C4-2B (cell line): Measurements from ENCODE around the gene ZNF415.
"Not testable (repeated sequence)": the region's sequence is repeated elsewhere in the genome, so short reads cannot be mapped to it uniquely, and the experiment has no call there.

Experiments
- H3K27ac ChIP-seq: fragments of 450-650 bp; 2 replicates; pipeline ENCODE4 v1.5.1; 2017
- ZFX ChIP-seq: fragments of 450-650 bp; IDR thresholded peaks from 2 replicates; pipeline ENCODE4 v1.6.1; 2017
- TF ChIP-seq, protein P1 (sequence below): fragments of 450-650 bp; conservative IDR thresholded peaks from 2 replicates; pipeline ENCODE4 v1.5.1; 2017; ENCODE audit warnings: mild to moderate bottlenecking

Gene ZNF415

DNA sequence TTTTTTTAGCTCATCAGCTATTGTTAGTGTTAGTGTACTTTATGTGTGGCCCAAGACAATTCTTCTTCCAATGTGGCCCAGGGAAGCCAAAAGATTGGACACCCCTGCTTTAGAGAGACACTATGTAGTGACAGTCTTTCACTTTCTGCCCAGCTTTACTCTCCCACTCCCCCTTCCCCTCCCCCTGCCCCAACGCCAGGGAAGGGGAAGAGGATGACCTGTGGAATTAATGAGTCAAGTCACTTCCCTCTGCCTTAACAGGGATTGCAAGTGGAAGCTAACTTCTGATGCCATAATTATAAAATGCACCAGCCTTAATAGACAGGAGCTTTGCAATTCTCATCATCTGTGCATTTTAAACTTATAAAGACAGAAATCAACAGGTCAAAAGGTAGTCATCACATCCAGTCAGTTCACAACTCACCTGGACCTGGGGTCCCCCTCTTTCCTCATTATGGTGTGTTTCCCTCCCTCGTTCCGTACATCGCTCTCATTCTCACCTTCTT, 1.6 kb downstream of the ZNF415 start:
- no peak overlapping the region for H3K27ac ChIP-seq
- no peak for TF ChIP-seq ZFX
- TF ChIP-seq, protein P1, sequence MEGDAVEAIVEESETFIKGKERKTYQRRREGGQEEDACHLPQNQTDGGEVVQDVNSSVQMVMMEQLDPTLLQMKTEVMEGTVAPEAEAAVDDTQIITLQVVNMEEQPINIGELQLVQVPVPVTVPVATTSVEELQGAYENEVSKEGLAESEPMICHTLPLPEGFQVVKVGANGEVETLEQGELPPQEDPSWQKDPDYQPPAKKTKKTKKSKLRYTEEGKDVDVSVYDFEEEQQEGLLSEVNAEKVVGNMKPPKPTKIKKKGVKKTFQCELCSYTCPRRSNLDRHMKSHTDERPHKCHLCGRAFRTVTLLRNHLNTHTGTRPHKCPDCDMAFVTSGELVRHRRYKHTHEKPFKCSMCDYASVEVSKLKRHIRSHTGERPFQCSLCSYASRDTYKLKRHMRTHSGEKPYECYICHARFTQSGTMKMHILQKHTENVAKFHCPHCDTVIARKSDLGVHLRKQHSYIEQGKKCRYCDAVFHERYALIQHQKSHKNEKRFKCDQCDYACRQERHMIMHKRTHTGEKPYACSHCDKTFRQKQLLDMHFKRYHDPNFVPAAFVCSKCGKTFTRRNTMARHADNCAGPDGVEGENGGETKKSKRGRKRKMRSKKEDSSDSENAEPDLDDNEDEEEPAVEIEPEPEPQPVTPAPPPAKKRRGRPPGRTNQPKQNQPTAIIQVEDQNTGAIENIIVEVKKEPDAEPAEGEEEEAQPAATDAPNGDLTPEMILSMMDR: no peak

DNA sequence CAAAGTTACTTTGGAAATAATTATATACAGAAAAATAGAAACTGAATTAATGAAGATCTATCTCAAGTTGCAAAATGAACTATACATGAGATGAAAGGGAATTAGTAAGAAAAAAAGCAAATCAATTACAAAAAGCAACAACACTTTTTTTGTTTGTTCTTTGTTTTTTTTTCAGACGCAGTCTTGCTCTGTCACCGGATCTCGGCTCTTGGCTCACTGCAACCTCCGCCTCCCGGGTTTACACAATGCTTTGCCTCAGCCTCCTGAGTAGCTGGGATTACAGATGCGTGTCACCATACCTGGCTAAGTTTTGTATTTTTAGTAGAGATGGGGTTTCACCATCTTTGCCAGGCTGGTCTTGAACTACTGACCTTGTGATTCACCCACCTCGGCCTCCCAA, 2.2 kb downstream of the ZNF415 start:
- no peak for TF ChIP-seq ZFX
- TF ChIP-seq, protein P1: no peak
- H3K27ac ChIP-seq: no peak overlapping the region

DNA sequence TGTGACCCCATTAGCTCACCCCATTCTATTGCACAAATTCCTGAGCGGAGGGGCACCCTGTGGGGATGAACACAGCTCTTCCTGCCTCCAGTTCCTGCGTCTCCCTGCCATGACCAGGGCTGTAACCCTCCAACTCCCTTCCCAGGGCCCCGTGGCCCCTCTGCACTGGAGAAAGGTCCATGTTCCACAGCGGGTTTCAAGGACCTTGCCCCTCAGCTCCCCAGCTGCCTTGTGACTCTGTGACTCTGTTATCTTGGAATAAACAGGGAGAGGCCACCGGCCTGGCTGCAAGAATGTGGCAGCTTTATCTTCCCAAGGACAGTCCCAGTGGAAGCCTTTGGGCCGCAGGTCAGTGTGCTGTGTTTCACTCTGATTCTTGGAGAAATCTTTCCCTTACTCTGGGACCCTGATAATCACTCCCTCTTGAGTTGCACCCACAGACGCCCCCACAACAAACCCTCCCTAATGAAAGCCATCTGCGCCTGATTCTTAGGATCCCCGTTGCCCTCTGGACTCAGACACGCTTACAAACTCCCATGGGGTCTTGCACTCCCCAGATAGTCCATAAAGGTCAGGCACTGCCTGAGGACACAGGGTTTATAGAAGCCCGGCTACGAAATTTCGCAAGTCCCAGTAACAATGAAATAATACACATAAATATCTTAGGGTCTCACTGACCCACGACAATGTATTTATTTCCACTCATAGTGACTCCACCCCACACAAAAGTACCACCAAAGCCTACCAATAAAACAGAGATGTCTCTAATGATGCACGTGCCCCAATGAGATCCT, 5.8 kb downstream of the ZNF415 start:
- not testable (repeated sequence) for H3K27ac ChIP-seq

DNA sequence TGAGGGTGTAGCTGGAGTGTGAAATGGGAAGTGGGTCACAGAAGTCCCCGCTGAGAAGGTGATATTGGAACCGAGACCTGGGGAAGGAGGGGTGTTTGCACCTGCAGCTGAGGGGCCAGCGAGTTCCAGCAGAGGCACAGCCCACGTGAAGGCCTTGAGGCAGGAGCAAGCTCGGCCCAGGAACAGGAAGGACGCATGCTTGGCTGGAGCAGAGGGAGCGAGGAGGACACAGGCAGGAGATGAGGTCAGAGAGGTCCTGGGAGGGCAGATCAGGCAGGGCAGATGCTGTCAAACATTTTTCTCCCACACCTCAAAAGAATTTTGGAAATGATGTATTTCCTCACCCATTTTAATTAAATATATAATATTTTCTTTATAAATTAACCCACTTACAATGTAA, 9.3 kb downstream of the ZNF415 start:
- H3K27ac ChIP-seq: no peak overlapping the region
- no peak for TF ChIP-seq ZFX
- TF ChIP-seq, protein P1: no peak

DNA sequence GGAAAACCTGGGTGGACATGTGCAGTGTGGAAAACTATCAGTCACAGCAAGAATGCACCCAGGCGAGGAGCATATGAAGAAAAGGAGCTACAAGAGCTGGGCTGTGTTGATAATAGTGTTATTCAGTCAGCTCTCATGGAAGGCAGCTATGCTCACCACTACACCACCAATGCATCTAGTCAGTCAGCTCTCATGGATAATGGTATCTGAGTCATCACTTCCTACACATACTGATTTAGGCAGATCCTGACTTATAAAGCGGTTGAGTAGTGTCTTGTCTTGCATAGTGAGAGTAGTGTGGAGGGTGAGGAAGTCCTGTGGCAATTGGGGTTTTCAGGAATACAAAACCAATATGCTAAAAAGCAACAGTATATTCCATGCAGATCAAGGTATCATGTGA, 20.4 kb downstream of the ZNF415 start:
- H3K27ac ChIP-seq: no peak overlapping the region
- TF ChIP-seq, protein P1: no peak
- TF ChIP-seq ZFX: no peak

DNA sequence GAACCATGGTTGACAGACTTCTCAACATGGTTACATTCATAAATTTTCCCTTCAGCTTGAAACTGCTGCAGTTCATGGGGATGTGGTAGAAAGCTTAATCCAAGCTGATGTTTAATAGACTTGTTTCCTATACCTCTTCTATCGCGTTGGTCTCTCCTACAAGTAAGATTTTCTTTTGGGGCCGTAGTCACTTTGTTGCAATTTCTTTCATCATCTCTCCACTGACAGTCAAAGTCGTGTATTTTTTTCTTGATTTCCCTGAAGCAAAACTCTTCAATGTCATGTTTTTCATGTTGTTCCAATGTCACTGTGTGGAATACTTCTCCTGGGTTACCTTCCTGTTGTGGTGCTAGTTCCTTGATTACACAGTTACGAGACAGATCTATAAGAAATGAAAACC, 23.2 kb downstream of the ZNF415 start:
- no peak for TF ChIP-seq ZFX
- TF ChIP-seq, protein P1: no peak
- no peak overlapping the region for H3K27ac ChIP-seq

DNA sequence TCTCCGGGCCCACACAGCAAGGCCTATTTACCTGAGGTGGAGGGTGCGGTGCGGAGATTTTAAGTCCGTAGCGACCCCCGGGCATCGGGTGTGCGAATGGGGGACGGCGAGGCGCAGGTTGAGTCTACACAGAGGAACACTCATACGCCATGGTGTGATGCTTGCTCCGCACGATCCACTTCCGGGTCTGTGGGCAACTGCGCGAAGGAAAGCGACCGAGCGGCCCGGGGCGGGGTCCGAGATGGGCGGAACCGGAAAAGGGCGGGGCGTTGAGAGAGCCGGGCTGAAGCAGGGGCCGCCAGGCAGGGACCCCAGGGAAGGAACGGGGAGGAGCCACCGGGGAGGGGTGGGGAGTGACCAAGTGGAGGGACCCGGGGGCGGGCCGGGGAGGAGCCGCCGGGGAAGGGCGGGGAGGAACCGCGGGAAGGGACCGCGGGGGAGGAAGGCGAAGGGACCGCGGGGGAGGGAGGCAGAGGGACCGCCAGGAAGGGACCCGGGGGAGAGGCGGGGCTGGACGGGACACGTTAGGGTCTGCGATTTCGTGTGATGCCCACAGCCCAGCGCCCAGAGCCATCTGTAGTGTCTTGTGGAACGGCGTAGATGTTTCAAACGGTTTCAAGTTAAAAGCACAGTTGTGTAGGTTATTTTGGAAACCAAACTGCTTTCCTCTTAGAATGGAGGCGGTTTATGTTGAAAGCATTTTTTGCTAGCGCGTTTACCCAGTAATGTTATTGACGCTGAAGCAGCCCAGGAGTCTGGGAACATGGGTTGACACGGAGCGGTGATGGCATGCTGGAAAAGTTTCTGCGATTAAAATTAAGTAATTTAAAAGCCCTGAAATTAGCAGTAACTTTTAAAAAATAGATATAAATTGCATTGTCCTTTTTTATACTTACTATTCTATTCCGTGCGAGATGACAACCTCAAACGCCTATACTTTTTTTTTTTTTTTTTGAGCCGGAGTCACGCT, 29.2 kb downstream of the ZNF415 start, which contains the start of gene ZNF160:
Gene ZNF160, minus strand, starts transcription at position 189 of the 970 bp plus-strand sequence. CDS start 17,146 bp downstream, outside the sequence.
- TF ChIP-seq, protein P1: no peak
- no peak; the same call in 1 of the 2 replicates for TF ChIP-seq ZFX
- peak within 1 kb of the TSS; percentile 77 for H3K27ac ChIP-seq
